Measurements from ENCODE around the gene EN1. TPM values are rescaled to one million over a fixed set of nuclear protein-coding genes. Genes with fewer than 3 reads are reported as not detected.
A peak's percentile ranks its signal among the peaks of the same experiment; 100 is the strongest.

The EN1 gene
- total RNA-seq, 1 donor from 2014 or later: not detected

DNA sequence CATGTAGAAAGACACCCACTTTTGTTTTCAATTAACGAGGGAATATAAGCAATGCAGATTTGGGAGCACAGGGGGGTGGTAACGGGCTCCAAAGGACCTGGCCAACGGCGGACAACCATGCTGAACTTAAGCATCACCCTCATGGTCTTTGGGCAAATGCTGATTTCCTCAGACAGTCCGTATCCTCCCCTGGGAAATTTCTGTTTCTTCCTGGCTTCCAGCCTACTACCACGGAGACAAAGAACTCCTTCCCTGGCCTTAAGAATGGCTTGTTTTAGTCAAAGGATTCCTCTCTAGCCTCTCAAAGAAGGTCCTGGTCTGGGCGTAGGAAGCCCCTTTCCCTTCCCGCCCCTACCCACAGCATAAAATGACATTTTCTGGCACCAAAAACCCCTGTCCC lies 34.3 kb downstream of the EN1 start:
- intact Hi-C loops (cut with micrococcal nuclease): no loop called here
- H3K9me3 Mint-ChIP-seq: no peaks in the 10 kb centered on the region
- H3K4me1 Mint-ChIP-seq: no peaks in the 10 kb centered on the region
- H3K4me3 Mint-ChIP-seq: no peak overlapping the region
- H3K27me3 Mint-ChIP-seq: peaks cover 22% of the 10 kb centered on the region
- no peaks in the 10 kb centered on the region for H3K36me3 Mint-ChIP-seq (ENCODE audit: low read depth)
- DNase-seq: no peak
- H3K27ac Mint-ChIP-seq: no peak overlapping the region

DNA sequence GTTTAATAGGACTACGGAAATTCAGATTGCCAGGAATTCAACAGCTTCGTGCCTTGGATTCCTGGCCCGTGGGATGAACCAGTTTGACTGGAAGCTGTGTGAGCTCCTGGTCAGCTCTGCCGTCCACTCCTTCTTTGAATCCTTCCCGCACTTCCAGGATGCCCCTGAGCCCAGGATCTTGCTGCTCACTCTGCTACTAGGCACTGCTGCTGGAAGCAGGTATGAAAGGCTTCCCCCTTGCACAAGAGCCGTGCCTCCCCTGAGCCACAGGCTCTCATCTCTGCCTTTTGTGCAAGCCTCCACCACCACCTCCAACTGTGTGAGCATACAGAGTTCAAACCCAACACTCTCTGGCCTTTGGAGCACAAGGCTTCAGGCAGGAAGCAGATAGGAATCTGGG lies 34.9 kb downstream of the EN1 start:
- Mint-ChIP-seq H3K27ac (no peak overlapping the region), H3K4me1 (no peaks in the 10 kb centered on the region), H3K27me3 (peaks cover 27% of the 10 kb centered on the region), H3K36me3 (ENCODE audit: low read depth) (no peaks in the 10 kb centered on the region), H3K4me3 (no peak overlapping the region), H3K9me3 (no peaks in the 10 kb centered on the region)
- intact Hi-C loops (cut with micrococcal nuclease): no loop called here
- DNase-seq: no peak

DNA sequence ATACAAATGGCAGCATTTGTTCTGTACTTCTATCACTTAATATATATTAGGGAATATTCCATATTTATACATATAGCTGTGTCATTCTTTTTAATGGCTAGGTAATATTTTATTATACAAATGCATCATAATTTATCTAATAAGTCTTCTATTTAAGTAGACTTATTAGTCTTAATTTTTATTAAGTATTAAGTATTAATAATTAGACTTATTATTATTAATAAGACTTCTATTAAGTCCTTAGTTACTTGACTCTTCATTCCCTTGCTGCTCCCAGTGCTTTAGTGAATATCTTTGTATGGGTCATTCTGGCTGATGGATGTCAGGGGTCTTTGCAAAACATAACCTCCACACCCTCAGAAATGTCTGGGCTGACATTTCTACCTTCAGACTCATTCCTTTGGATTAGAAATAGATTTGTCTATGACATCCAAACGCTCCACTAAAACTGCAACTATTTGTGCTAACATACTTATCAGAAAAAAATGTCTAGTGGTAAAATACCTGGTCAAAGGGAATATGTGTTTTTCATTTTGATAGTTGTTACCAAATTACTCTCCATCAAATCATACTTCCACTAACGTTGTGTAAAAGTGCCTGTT lies 35.8 kb downstream of the EN1 start:
- Mint-ChIP-seq H3K4me1 (no peaks in the 10 kb centered on the region), H3K9me3 (no peaks in the 10 kb centered on the region), H3K27me3 (peaks cover 35% of the 10 kb centered on the region), H3K36me3 (ENCODE audit: low read depth) (no peaks in the 10 kb centered on the region), H3K27ac (no peak overlapping the region), H3K4me3 (no peak overlapping the region)
- intact Hi-C loops (cut with micrococcal nuclease): no loop called here
- no peak for DNase-seq

DNA sequence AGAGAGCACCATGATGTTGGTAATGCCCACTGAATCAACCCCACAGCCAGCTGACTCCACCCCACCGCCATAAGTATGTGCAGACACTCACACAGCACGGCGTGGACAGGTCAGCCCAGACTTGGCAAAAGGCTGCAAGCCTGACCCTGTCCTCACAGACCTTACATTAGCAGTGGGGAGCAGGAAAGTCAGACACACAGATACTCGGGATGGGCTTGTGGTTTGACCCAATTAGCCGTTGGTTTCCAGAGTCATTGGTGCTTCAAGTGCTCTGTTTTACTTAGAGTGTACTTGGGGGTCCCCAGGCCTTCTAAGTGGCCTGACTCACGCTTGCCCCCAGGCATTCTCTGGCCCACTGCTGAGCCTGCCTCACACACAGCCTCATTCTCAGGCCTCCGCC lies 36.7 kb downstream of the EN1 start:
- Mint-ChIP-seq H3K4me1 (no peaks in the 10 kb centered on the region), H3K27ac (no peak overlapping the region), H3K36me3 (ENCODE audit: low read depth) (no peaks in the 10 kb centered on the region), H3K4me3 (no peak overlapping the region), H3K9me3 (no peaks in the 10 kb centered on the region), H3K27me3 (peaks cover 44% of the 10 kb centered on the region)
- intact Hi-C loops (cut with micrococcal nuclease): no loop called here
- DNase-seq: no peak

DNA sequence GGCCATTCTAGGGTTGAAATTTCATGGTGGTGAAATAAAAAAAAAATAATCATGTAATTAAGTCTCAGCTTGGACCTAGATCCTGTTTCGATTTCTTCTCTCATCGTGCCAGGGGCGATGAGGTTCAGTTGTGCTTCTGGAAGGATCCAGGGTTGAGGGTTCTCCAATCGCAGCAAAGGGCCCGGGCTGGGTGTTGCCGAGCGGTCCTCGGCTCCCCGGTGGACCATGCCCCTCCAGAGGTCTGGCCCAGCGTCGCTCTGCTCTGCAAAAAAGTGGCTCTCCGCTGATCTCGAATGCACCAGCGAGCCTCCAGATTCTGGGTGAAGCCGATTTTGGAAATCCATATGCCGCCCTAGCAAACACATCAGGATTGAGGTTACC lies 39.0 kb downstream of the EN1 start:
- H3K27ac Mint-ChIP-seq: no peak overlapping the region
- no peaks in the 10 kb centered on the region for H3K4me1 Mint-ChIP-seq
- no peak for DNase-seq
- intact Hi-C loops (cut with micrococcal nuclease): no loop called here
- H3K36me3 Mint-ChIP-seq (ENCODE audit: low read depth): no peaks in the 10 kb centered on the region
- H3K9me3 Mint-ChIP-seq: no peaks in the 10 kb centered on the region
- peaks cover 50% of the 10 kb centered on the region for H3K27me3 Mint-ChIP-seq
- peak overlapping the region; percentile 28 for H3K4me3 Mint-ChIP-seq

DNA sequence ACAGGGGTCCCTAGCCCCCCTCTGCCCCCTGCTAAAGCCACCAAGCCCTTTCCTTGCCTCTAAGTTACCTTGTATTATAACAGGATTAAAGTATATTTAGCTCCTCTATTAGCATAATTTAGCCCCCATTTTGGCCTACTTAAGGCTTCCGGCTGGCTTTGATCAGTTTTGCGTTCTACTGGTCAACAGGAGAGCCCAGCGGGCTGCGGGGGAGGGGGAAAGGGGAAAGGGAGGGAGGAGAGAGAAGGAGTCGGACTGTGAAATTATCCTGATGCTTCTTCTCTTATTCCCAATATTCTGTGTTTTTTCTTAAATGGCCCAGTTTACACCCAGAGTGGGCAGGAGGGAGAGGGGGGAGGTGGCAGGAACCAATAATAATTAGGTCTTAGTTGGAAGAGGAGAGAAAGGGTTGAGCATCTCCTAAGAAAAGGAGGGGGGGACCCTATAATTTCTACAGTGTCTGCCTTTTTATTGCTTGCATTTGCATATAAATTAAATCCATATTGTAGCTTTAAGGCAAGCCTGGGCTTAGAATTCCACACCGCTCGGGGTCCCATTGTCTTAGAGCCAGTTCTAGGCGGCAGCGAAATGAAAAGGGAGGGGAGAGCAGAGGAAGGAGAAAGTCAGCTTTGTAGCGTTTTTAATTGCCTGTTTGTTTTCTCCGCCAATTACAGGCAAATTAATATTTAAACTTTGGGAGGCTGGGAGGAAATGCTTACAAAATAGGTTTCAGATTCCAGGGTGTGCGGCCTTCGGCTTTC lies 39.6 kb downstream of the EN1 start:
- Mint-ChIP-seq H3K9me3 (no peaks in the 10 kb centered on the region), H3K27me3 (peaks cover 48% of the 10 kb centered on the region), H3K4me3 (no peak overlapping the region), H3K4me1 (no peaks in the 10 kb centered on the region), H3K36me3 (ENCODE audit: low read depth) (no peaks in the 10 kb centered on the region), H3K27ac (no peak overlapping the region)
- DNase-seq: no peak
- intact Hi-C loops (cut with micrococcal nuclease): no loop called here

DNA sequence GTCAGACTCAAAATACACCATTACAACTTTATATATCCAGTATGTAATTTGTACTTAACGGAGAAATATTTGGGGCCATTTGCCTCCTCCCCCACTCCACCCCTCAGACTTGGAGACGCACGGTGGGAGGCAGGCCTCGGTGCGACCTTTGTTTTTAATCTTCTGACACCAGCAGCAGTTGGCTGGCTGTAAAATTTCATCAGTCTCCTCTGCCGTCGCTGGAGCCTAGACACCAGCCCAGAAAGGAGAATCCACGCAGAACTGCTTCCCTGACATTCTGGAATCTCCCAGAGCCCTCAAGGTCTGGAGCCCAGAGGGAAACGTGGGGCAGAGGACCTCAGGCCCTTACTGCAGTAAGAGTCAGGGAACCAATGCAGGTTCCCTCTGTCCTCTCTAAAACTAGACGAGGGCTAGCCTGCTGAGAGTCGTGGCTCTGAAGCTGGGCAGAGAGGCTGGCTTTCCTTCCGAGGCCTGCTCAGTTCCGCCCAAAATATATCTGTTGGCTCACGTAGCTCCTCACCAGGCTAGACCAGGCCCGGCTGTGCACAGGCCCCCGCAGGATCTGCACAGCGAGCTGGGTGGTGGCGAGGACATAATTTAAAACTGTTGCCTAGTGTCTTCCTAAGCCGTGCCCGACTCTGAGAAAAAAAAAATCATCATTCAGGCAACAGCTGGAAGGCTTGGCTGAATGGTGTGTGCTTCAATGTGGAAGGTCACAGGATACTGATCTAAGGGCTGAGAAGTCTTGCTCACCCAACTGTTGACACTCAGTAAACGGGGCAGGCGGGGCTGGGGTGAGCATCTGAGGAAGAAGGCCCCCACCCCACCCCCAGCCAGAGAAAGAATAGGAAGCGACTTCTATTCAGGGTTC lies 40.4 kb downstream of the EN1 start:
- DNase-seq: no peak
- peaks cover 43% of the 10 kb centered on the region for H3K27me3 Mint-ChIP-seq

DNA sequence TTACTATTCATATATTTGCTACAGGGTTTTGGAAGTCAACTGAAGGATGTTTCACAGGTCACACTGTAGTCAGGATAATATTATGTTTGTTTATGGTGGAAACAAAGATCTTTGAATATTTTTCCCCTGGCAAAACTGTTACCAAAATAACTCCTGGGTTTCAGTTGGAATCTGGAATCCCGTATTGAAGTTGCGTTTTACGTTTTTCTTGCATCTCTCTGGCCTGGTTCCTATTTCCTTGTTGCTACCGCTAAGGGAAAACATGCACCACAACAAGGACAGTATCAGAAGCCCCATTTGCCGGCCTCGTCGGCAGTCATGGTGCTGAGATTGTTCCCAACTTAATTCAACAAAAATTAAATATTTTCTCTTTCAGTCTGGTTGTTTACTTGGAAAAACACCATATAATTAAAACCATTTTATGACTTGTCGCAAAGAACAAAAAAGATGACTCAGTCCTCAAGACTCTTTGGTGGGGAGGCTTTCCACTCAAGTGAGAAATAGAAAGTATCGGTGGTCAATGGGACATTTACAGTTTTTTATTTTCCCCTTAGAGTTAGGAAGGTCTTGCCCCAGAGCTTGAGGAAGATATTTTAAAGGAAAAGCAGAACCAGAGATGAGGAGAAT lies 42.3 kb downstream of the EN1 start:
- intact Hi-C loops (cut with micrococcal nuclease): no loop called here
- H3K9me3 Mint-ChIP-seq: no peaks in the 10 kb centered on the region
- H3K27me3 Mint-ChIP-seq: peaks cover 42% of the 10 kb centered on the region
- H3K4me3 Mint-ChIP-seq: no peak overlapping the region
- H3K4me1 Mint-ChIP-seq: no peaks in the 10 kb centered on the region
- no peak overlapping the region for H3K27ac Mint-ChIP-seq
- DNase-seq: no peak
- H3K36me3 Mint-ChIP-seq (ENCODE audit: low read depth): no peaks in the 10 kb centered on the region

More for the DNA sequence above, 40.4 kb downstream of the EN1 start:
- Mint-ChIP-seq H3K4me1 (no peaks in the 10 kb centered on the region), H3K9me3 (no peaks in the 10 kb centered on the region), H3K4me3 (no peak overlapping the region), H3K36me3 (ENCODE audit: low read depth) (no peaks in the 10 kb centered on the region), H3K27ac (no peak overlapping the region)
- intact Hi-C loops (cut with micrococcal nuclease): no loop called here

DNA sequence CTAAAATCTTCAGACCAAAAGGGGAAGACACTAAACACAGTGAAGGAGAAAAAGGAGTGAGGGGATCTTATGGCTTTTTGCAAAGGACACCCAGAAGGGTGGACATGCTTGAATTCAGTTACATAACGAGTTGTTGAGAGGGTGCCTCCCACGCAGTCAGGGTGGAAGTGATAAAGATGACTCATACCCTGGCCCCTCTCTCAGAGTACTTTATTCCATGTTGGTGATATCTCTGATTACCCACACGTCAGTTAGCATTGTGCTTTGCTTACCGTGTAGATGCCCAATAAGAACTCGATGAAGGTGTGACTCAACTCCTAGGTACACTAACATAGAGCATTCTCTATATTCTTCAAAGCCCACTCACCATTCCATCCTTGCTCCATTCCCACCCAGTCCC lies 44.4 kb downstream of the EN1 start:
- H3K4me3 Mint-ChIP-seq: no peak overlapping the region
- H3K9me3 Mint-ChIP-seq: no peaks in the 10 kb centered on the region
- intact Hi-C loops (cut with micrococcal nuclease): no loop called here
- H3K4me1 Mint-ChIP-seq: no peaks in the 10 kb centered on the region
- H3K27me3 Mint-ChIP-seq: peaks cover 28% of the 10 kb centered on the region
- no peak overlapping the region for H3K27ac Mint-ChIP-seq
- no peak for DNase-seq
- no peaks in the 10 kb centered on the region for H3K36me3 Mint-ChIP-seq (ENCODE audit: low read depth)

DNA sequence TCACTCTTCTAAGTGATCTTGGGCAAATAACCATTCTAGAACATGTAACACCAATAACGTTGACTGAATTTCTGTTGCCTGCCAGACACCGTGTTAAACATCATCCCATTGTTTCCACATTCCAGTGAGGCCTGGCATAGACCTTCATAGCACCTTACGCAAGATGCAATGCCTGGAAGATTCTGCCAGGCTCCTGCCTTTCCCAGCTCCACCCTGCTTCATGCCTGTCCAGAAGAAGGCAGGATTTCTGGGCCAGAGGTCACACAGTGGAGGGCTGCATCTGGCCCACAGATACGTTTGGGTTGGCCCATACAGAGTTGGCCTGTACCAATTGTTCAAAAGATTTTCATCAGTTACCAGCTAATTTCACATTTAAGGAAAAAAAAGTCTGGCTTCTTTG lies 46.3 kb downstream of the EN1 start:
- intact Hi-C loops (cut with micrococcal nuclease): no loop called here
- H3K27me3 Mint-ChIP-seq: peaks cover 10% of the 10 kb centered on the region

DNA sequence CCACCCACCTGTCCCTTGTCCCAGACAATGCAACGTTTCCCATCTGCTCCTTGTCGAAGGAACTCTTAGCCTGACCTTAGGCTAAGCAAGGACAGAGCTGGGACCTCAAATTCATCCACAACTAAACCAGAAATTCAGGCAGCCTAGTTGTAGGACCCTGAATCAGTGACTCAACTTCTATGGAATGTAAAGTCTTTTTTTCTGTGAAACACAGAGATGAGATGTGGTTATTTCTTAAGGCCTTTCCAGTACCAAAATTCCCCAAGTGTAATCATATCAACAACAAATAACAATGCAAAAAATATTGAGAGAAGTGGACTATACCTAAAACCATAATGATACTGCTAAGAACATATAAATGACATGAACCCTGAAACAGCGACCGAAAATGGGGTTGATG lies 46.7 kb downstream of the EN1 start:
- Mint-ChIP-seq H3K4me3 (no peak overlapping the region), H3K36me3 (ENCODE audit: low read depth) (no peaks in the 10 kb centered on the region), H3K27me3 (peaks cover 6% of the 10 kb centered on the region), H3K4me1 (no peaks in the 10 kb centered on the region), H3K9me3 (no peaks in the 10 kb centered on the region), H3K27ac (no peak overlapping the region)
- no peak for DNase-seq
- intact Hi-C loops (cut with micrococcal nuclease): no loop called here

More for the DNA sequence above, 46.3 kb downstream of the EN1 start:
- Mint-ChIP-seq H3K4me1 (no peaks in the 10 kb centered on the region), H3K4me3 (no peak overlapping the region), H3K27ac (no peak overlapping the region), H3K9me3 (no peaks in the 10 kb centered on the region), H3K36me3 (ENCODE audit: low read depth) (no peaks in the 10 kb centered on the region)
- DNase-seq: no peak

DNA sequence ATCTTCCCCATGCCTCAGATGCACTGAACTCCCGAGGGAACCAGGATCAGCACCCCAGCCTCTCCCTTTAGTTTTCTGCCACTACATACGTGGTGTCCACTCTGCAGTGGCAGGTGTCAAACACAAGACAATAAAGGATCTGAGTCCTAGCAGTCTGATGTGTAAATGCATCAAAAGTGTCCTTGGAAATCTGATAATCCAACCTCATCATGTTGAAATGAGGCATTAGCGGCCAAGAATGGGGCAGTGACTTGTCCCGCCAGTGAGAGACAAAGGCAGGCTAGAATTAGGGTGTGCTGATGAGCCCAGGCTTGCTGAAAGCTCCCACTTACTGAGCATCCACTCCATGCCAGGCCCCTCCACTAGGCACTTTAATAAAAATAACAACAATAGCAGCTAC lies 52.9 kb downstream of the EN1 start:
- no peaks in the 10 kb centered on the region for H3K36me3 Mint-ChIP-seq (ENCODE audit: low read depth)
- H3K4me1 Mint-ChIP-seq: no peaks in the 10 kb centered on the region
- intact Hi-C loops (cut with micrococcal nuclease): no loop called here
- no peaks in the 10 kb centered on the region for H3K27me3 Mint-ChIP-seq
- H3K27ac Mint-ChIP-seq: no peak overlapping the region
- H3K4me3 Mint-ChIP-seq: no peak overlapping the region
- H3K9me3 Mint-ChIP-seq: no peaks in the 10 kb centered on the region
- DNase-seq: no peak

All from activated CD4-positive, alpha-beta T cell treated with anti-CD3 and anti-CD28 coated beads, Interleukin-2, amount 10 ng/mL, durations not matched to agents 24 days and 14 days (primary cell).